Measurements from ENCODE around the gene ADCY7.

The ADCY7 gene

DNA sequence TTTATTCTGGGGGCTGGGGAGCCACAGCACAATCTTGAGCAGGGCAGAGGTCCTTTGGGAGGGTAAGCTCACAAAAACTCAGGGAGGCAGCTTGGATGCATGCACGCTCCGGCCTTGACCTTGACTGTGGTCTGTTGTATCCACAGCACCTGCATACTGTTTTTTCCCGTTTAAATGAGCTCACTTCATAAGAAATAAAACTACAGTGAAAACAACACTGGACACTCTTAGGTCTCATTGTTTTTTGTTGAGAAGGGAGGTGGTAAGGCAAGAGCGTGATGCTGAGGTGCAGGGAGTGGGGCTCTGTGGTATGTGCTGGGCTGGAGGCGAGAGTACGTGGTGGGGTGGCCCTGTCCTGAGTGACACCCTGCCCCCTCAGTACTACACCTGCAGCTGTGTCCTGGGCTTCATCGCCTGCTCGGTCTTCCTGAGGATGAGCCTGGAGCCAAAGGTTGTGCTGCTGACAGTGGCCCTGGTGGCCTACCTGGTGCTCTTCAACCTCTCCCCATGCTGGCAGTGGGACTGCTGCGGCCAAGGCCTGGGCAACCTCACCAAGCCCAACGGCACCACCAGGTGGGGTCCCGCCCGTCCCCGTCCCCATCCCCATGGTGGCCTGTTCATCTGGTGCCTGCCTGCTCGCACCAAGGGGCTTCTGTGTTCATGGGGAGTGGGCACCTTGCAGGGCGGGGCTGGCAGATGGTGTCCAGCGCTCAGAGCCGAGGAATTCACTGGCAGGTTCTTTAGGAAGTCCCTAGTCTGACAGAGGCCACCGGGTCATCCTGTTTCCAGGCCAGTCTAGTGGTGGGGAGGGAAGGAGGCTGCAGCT is 44.2 kb downstream of the ADCY7 start:
- DNase-seq, result no peak
- Histone ChIP-seq H3K27ac (ENCODE audit: low read length) (no peak overlapping the region), H3K79me2 (ENCODE audit: low read length) (no peaks in the 10 kb centered on the region), H3K4me2 (ENCODE audit: low read depth, low read length) (no peak overlapping the region), H3K9me3 (replicated peaks; ENCODE audit: insufficient read depth, low read length) (no peaks in the 10 kb centered on the region), H3K9me2 (replicated peaks; ENCODE audit: insufficient read depth, low read length) (no peaks in the 10 kb centered on the region), H3K36me3 (replicated peaks; ENCODE audit: insufficient read depth, low read length) (no peaks in the 10 kb centered on the region), H2AFZ (ENCODE audit: low read length) (no peak overlapping the region), H3F3A (ENCODE audit: insufficient read depth, low read length) (no peaks in the 10 kb centered on the region), H3K4me1 (ENCODE audit: low read length) (no peaks in the 10 kb centered on the region), H3K27me3 (replicated peaks; ENCODE audit: insufficient read depth, low read length) (no peaks in the 10 kb centered on the region), H3K4me3 (ENCODE audit: low read length) (no peak overlapping the region), H4K20me1 (ENCODE audit: insufficient read depth, low read length) (no peaks in the 10 kb centered on the region), H3K9ac (ENCODE audit: low read length) (no peak overlapping the region)
- TF ChIP-seq EZH2phosphoT487 (IDR thresholded peaks at IDR 0.05; ENCODE audit: low read length) (no peak), EZH2 (optimal IDR thresholded peaks at IDR 0.05; ENCODE audit: low read depth, low read length) (no peak)
- TF ChIP-seq, protein P1, sequence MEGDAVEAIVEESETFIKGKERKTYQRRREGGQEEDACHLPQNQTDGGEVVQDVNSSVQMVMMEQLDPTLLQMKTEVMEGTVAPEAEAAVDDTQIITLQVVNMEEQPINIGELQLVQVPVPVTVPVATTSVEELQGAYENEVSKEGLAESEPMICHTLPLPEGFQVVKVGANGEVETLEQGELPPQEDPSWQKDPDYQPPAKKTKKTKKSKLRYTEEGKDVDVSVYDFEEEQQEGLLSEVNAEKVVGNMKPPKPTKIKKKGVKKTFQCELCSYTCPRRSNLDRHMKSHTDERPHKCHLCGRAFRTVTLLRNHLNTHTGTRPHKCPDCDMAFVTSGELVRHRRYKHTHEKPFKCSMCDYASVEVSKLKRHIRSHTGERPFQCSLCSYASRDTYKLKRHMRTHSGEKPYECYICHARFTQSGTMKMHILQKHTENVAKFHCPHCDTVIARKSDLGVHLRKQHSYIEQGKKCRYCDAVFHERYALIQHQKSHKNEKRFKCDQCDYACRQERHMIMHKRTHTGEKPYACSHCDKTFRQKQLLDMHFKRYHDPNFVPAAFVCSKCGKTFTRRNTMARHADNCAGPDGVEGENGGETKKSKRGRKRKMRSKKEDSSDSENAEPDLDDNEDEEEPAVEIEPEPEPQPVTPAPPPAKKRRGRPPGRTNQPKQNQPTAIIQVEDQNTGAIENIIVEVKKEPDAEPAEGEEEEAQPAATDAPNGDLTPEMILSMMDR (IDR thresholded peaks at IDR 0.05; ENCODE audit: low read length), result no peak

DNA sequence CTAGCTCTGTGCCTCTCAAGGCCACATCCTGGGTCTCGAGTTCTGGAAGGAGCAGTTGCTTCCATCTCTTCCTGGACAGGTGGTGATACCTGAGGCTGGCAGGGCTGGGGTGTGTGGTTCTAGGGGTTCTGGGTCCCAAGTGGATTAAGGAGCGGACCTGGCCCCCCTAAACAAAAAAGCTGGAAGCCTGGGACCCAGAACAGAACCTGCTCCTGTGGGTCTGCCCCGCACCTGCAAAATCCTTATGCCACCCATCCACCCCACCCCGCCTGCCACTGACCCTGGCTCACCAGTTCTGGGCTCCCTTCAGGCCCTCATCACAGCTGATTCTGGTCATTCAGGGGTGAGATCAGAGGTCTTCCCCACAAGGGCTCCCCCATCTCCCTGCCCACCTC is 44.8 kb downstream of the ADCY7 start:
- Histone ChIP-seq H3K36me3 (replicated peaks; ENCODE audit: insufficient read depth, low read length) (no peaks in the 10 kb centered on the region), H3F3A (ENCODE audit: insufficient read depth, low read length) (no peaks in the 10 kb centered on the region), H3K4me2 (ENCODE audit: low read depth, low read length) (no peak overlapping the region), H3K27me3 (replicated peaks; ENCODE audit: insufficient read depth, low read length) (no peaks in the 10 kb centered on the region), H3K9ac (ENCODE audit: low read length) (no peak overlapping the region), H3K9me2 (replicated peaks; ENCODE audit: insufficient read depth, low read length) (no peaks in the 10 kb centered on the region), H3K9me3 (replicated peaks; ENCODE audit: insufficient read depth, low read length) (no peaks in the 10 kb centered on the region), H3K4me3 (ENCODE audit: low read length) (no peak overlapping the region), H3K27ac (ENCODE audit: low read length) (no peak overlapping the region), H4K20me1 (ENCODE audit: insufficient read depth, low read length) (no peaks in the 10 kb centered on the region), H3K79me2 (ENCODE audit: low read length) (no peaks in the 10 kb centered on the region), H2AFZ (ENCODE audit: low read length) (no peak overlapping the region), H3K4me1 (ENCODE audit: low read length) (no peaks in the 10 kb centered on the region)
- no peak for TF ChIP-seq EZH2 (optimal IDR thresholded peaks at IDR 0.05; ENCODE audit: low read depth, low read length)
- TF ChIP-seq, protein P1 (IDR thresholded peaks at IDR 0.05; ENCODE audit: low read length), result no peak
- TF ChIP-seq EZH2phosphoT487 (IDR thresholded peaks at IDR 0.05; ENCODE audit: low read length), result no peak
- DNase-seq, result no peak

DNA sequence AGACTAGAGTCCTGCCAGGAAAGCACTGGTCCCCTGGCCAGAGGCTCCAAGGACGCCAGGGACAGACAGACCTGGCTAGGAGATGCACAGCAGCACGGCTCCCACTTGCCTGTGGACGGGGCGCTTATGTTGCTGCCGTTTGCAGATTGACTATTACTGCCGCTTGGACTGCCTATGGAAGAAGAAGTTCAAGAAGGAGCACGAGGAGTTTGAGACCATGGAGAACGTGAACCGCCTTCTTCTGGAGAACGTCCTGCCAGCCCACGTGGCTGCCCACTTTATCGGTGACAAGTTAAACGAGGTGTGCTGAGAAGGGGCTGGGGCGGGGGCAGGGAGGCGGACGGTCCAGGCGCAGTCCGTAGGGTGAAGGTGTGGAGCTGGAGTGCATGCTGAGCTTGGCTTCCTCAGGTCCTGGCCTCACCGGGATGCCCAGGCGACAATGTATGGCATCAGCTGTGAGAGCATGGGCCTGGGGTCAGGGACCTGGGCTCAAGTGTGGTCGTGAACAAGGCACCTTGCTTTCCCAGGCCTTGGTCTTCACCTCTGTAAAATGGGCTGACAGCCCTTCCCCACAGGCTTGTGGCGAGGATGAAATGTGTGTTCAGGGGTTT is 45.6 kb downstream of the ADCY7 start:
- Histone ChIP-seq H3K9me3 (replicated peaks; ENCODE audit: insufficient read depth, low read length) (no peaks in the 10 kb centered on the region), H3K4me3 (ENCODE audit: low read length) (no peak overlapping the region), H3K4me2 (ENCODE audit: low read depth, low read length) (no peak overlapping the region), H2AFZ (ENCODE audit: low read length) (no peak overlapping the region), H3F3A (ENCODE audit: insufficient read depth, low read length) (no peaks in the 10 kb centered on the region), H3K27me3 (replicated peaks; ENCODE audit: insufficient read depth, low read length) (no peaks in the 10 kb centered on the region), H3K79me2 (ENCODE audit: low read length) (no peaks in the 10 kb centered on the region), H3K9me2 (replicated peaks; ENCODE audit: insufficient read depth, low read length) (no peaks in the 10 kb centered on the region), H3K4me1 (ENCODE audit: low read length) (no peaks in the 10 kb centered on the region), H3K36me3 (replicated peaks; ENCODE audit: insufficient read depth, low read length) (no peaks in the 10 kb centered on the region), H4K20me1 (ENCODE audit: insufficient read depth, low read length) (no peaks in the 10 kb centered on the region), H3K9ac (ENCODE audit: low read length) (no peak overlapping the region), H3K27ac (ENCODE audit: low read length) (no peak overlapping the region)
- no peak for DNase-seq
- TF ChIP-seq EZH2 (optimal IDR thresholded peaks at IDR 0.05; ENCODE audit: low read depth, low read length) (no peak), EZH2phosphoT487 (IDR thresholded peaks at IDR 0.05; ENCODE audit: low read length) (no peak)
- TF ChIP-seq, protein P1 (IDR thresholded peaks at IDR 0.05; ENCODE audit: low read length), result no peak

Measured in MM.1S (cell line).